HG03066 (cell line): ENCODE measurements around the gene FBXO8.
A peak's percentile ranks its signal among the peaks of the same experiment; 100 is the strongest.
"Not testable (repeated sequence)": the region's sequence is repeated elsewhere in the genome, so short reads cannot be mapped to it uniquely, and the experiment has no call there.

Experiments
- ATAC-seq: cut with Tn5 transposase; IDR thresholded peaks from one replicate; pipeline ENCODE4 v1.9.1; 2021; ENCODE audit warnings: low read depth; ENCODE audit not compliant: unreplicated experiment

FBXO8 gene

DNA sequence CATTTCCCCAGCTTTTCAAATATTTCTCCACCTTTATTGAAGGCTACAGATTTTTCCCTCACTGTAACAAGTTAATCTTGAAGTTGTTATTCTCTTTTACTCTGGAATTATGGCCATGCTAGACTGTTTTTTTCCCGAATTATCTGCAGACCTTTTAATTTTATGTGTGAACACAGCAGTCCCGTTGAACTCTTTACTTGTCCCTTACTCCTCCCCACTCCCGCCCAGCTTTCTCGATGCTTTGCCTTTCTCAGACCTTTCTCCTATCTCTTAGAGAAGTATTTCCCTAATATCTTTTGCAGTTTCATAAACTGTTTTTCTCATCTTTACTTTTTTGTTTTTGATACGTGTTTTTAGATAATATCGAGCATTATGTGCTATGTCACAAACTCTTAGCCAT, 1.0 kb upstream of the FBXO8 start:
- ATAC-seq = no peak

DNA sequence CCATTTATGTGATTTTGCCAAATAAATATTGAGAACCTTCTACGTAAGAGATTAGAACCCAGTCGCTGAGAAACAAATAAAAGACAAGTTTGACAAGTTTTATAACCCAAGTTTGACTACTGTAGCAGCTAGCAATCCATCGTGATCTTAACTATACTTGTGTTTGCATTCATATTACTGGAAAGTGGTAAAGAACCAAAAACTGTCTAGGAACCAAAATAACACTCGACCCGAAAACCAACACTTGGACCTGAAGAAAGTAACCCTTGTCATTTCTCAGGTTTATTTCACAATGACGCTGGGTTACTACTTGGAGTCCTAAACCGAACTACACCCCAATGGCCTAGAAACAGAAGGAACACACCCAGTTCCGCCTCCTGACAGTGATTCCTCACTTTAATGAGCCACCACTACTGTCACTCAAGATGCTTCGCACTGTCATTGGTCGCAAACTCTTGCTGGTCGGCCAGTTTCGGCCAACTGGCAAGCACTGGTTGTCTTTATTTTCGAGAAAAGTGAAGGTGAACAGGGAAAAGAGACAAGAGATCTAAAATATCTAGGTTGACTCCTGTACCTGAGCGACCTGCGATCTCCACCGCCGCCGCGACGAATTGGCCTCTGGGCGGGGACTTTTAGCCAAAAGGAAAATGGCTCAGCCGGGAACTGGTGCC, 496 bp downstream of the FBXO8 start:
- ATAC-seq = peak; percentile 98

DNA sequence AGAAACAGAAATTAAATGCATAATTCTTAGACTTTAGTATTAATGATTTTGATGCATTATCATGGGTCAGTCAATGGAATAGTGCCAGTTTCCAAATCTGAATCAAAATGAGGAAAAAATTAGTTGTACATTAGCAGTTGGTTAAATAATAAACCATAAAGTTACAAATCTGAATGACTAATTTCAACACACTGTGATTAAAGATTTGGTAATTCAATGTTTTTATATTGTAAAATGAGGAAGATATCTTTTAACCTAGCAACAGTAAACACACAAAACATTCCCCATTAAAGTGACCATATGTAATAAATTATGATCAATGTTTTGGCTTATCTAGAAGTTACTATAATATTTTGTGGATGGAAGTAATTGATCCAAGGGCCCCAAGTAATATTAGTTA, 1.6 kb downstream of the FBXO8 start:
- ATAC-seq = no peak

DNA sequence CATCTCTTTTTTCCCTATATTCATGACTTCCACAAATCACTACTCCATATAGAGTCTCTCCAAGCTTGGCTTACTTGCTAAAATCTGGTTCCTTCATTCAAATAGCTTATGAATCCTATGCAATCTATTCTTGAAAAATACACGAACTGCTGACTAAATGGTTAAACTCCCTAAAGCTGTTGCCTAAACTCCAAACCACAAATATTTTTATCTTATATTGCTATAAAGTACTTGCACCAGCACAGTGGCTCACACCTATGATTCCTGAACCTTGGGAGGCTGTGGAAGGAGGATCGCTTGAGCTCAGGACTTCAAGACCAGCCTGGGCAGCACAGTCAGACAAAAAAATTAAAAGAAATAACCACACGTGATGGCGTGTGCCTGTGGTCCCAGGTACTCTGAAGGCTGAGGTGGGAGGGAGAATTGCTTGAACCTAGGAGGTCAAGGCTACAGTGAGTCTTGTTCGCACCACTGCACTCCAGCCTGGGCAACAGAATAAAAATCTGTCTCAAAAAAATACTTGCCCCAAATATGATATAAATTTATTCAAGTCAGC, 2.2 kb downstream of the FBXO8 start:
- ATAC-seq = no peak

DNA sequence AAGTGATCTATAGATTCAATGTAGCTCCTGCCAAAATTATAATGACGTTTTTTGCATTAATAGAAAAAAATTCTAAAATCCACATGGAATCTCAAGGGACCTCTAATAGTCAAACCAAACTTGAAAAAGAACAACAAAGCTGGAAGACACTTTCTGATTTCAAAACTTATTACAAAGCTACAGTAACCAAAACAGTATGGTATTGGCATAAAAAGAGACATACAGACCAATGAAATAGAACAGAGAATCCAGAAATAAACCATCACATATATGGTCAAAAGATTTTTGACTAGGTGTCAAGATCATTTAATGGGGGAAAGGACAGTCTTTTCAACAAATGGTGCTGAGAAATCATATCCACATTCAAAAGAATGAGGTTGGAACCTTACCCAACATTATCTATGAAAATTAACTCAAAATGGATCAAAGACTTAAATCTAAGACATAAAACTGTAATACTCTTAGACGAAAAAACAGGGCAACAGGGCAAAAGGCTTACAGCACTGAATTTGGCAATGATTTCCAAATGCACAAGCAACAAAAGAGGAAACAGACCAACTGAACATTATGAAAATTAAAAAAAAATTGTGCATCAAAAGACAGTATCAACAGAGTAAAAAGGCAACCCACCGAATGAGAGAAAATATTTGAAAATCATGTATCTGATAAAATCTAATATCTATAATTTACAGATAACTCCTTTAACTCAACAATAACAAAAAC, 3.9 kb downstream of the FBXO8 start:
- ATAC-seq = no peak

DNA sequence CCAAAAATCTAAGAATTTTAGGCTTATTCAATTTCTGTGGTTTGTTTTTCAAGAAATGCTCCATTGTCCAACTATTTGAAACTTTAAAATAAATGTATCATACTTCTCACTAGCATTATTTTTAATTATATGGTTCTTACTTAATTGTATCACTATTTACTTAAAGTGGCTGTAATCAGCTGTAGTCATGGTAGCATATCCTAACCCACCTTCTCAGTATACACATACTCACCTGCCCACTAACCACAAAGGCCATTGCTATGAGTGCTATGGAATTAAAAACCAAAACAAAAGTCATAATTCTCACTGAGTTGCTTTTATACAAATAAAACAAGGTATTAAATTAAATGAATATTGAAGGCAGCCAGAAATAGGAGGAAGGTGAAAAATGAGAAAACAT, 5.0 kb downstream of the FBXO8 start:
- no peak for ATAC-seq

DNA sequence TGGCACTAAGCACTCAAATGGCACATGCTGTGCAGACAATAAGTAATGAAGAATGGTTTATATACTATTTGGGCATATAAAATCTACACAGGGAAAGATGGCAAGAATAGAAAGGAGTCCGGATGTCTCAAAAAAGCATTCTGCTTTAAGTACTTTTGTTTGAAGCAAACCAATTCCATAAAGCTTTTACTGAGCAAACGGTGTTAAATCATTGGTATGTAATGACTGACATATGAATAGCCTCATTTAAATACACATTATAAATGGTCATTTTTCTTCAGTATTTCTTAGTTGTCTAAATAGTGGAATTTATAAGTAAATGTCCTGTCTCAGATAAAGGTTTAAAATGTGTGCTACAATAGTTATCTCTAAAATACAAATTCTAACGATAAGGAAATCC, 6.0 kb downstream of the FBXO8 start:
- no peak for ATAC-seq

DNA sequence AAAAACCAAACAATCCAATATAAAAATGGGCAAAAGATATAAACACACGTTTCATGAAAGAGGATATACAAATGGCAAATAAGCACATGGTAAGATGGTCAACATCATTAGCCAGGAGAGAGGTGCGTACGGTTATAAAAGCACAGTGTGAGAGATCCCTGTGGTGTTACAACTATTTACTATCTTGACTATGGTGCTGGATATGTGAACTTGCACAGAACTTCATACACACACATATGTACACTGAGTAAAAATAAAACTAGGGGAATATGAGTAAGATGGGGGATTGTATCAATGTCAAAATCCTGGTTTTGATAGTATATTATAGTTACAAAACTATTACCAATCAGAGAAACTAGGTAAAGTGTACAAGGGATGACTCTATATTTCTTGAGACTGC, 8.4 kb downstream of the FBXO8 start:
- ATAC-seq = no peak

DNA sequence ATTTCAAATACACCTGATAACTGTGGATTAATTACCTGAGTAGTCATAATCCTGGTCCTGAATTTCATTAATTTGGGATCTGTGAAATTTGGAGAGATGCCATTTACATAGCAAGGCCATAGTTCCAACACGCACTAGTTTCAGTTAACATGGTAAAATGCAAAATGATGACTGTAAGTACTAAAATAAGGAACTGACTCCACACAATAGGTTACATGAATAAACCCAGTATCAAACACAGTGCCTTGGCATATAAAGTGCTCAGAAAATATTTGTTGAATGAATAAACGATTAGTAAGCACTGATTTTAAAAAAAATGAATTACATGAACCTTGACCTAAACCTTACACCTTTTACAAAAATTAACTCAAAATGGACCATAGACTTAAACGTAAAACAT, 9.0 kb downstream of the FBXO8 start:
- ATAC-seq = no peak

DNA sequence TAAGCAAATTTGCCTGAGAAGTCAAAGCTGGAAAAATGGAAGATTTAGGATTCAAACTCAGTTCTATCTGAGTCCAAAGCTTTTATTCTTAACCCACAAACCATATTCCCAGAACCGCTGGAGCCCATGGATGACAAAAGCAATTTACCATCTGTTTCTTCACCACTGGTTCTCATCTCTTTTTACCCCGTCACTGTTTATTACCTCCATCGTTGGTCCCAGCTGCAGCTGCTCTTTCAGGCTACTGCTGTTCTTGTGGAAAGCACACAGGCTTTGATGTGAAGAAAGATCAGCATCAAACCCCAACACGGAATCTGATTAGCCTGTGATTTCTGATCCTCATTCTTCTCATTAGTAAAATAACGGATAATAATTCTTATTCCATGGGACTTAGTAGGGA, 9.5 kb downstream of the FBXO8 start:
- no peak for ATAC-seq

DNA sequence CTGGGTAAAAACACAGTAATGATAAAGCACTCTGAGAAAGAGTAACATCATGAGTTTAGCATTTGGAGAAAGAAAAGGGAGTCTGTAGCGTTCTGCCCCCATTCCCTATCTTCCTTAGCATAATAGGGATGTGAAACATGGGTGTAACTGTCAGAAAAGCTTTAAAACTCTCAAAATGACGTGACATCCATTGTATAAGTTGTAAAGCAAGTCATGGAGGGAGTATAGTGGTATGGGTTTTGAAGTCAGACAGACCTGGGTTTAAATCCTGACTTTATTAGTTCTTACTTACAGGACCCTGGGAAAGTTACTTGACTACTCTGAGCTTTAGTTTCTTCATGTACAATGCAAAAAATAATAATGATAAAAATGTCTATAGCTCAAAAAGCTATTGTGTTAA, 17.1 kb downstream of the FBXO8 start:
- ATAC-seq = no peak

DNA sequence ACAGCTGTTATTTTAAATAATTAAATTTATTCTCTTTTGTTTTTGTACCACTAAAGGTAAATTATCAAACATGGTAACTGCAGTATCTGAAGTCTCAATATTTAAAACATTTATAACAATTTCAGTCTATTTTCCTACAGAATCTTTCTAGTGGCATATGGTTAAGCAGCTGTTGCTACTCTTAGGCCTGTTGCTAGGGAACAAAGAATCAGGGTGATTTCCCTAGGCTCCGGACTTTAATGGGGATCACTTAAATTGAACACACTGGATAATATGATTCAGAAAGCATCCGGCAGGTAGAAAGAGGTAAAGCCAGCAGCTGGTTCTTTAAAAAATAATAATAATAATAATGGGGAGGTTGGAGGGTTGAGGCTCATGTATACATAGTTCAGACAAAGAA, 17.6 kb downstream of the FBXO8 start:
- no peak for ATAC-seq

DNA sequence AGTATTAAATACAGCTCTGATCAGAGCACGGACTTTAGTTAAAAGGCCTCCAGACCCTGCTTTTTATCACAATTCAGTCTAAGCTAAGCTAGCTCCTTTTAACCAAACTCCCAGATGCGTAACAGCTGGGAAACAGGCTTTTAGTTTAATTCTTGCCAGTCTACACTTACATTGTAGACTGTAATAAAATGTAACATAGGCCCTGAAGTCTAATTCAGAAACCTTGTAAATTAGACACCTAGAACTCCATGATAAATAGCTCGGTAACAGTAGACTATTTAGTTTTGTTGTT, 20.1 kb downstream of the FBXO8 start:
- no peak for ATAC-seq

DNA sequence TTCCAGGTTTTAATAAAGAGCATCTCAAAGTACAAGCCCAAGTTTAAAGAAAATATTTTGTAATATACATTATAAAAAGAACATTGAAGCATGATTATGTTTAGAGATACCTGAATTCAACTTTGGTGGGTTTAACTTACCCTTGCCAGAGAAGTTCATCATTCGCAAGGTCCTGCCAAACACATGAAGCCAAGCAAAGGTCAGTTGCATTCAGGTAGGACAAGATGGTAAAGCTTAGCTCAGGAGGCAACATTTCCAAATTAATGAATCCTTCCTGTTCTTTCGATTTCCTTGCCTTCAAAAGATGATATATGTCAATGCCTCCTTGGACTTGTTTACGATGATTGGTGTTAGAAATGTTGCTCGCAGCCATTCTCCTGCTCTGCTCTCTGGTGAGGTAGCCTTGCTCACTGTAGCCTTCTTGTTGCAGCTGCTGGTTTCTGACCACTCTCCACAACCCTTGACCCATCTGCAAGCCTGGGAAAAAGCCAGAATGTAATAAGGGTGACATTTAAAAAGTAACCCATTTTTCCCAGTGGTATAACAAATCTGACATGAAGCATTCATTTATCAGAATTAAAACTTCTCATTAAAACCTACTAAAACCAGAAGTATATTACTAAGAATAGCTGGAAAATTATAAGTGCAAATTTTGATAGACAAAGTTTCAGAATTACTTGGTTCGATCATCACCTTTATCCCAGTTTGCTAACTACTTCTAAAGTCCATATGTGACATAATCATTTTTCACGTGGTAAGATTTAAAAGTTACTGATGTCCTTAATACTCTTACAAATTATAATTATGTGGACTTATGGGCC, 20.6 kb downstream of the FBXO8 start:
- ATAC-seq = no peak

DNA sequence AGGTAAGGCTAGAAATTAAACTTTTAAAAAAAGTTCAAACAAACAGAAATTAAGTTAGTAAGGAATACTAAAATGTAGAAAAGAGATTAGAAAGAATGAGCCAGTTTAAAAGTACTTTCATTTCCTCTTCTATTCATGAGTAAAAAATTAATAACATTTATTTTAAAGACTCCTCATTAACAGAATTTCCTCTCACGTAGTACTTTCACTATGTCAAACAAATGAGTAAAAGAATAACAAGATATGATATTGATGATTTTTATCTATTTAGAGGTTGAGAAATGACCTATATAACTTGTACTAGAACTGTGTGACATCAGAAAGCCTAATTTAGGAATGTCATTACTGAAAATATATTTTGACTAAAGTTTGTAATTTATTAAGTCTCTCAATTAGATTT, 22.0 kb downstream of the FBXO8 start:
- ATAC-seq = not testable (repeated sequence)

DNA sequence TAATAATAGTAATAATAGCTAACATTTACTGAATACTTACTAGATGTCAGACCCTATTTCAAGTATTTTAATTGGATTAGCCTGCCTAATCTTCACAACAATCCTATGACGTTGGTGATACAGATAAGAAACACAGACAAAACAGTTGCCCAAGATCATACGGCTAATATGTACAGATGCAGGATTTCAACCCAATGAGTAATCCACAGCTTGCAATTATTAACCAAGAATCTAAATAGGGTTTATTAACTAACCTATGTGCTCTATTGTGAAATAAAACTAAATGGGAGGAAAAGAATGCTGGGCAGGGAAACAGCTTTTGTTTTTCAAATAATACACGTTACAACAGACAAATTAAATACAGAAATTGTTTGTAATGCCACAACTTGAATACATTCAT, 23.4 kb downstream of the FBXO8 start:
- ATAC-seq = peak; percentile 59

DNA sequence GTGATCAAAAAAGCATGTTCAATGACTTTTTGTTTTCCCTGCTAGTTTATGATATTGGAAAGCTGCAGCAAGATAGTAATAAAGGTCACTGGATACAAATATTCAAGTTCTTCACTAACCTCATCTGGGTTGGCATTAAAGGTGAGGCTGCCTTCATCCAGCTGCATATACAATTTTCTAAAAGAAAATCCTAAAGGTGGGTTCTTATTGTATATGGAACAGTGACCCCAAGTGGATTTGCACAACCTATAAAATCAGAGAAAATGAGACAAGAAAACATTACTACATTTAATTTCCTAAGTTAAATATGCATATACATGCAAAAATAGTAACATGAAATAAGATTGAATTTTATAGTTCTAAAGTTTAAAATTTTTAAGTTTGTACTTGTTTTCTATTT, 23.9 kb downstream of the FBXO8 start:
- ATAC-seq = no peak

DNA sequence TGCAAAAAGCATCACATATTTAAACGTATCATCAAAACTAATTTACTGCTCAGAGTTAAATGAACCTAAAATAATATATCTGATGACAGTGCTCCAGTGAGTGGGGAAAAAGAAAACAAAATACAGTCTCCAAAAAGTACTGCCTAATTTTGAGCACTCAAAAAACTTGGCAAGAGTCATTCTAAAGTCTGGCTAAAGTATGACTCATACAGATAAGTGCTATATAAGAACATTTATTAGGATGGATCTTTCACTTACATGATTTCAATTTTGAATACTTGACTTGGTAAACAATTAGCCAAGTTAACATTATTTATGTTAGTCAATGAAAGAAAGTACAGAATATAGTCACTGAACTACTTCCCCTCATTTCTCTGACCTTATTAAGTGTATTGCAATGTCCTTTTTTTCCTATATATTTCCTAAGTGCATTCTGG, 27.2 kb downstream of the FBXO8 start:
- no peak for ATAC-seq

DNA sequence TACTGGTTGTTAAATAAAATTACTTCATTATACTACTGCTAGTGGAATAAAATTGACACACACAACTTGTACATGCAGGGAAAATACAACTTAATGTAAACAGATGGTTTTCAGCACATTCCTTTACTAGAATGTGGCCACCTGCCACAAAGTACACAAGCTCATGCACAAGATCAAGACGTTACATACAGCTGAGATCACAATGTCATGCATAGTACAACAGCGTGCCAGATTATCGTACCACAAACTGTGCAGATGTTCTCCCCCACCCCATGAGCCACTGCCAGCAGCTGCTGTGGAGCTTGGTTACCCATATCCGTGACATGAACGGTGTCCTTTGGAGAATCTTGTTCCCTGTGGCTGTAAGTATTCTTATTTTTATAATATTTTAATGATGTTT, 27.7 kb downstream of the FBXO8 start:
- ATAC-seq = no peak

DNA sequence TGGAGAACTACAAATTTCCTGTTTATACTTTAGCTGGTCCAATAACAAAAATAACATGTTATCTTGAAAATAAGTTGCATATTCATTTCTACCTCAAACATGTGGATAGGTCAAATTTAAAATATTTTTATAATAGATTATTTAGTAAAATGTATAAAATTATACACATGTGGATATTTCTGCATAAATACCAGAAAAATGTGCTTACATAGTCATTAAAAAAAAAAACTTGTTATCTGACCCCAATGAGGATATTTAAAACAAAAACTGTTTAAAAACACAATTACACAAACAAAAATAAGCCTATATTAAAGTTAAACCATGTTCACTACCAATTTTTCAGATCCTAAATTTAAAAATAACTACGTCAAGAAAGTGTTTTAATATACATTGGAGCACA, 28.1 kb downstream of the FBXO8 start:
- no peak for ATAC-seq

DNA sequence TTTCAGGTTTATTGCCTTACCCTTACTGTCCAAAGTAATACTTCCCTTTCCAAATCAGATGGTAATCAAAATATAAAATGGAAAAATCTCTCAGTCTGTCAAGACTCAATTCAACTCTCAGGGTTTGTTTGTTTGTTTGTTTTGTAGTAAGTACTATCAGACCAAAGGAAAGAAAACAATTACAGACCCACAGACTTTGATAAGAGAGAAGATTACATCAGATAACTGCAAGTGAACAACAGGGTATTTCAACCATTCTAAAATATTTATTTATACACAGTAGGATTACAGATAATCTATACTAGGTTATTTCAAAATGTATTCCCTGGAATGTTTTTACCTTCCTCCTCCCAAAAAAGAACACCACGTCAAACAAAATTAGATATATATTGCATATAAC, 28.9 kb downstream of the FBXO8 start:
- ATAC-seq = no peak

DNA sequence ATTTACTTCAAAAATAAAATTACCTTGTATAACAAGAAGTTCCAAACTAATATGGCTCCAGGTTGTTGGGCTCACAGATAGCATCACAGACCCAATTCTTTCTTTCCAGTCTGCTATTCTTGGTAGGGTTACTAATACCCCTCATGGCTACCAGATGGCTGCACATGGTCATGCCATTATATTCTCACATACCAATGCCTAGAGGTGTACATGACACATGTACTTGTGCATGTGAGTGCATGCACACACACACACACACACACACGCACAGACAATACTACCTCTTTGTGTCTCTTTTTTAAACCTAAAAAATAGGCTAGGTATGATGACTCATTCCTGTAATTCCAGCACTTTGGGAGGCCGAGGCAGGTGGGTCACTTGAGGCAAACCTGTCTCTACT, 31.1 kb downstream of the FBXO8 start:
- no peak for ATAC-seq
